Suppressor macrophage treated with lipopolysaccharide for 4 hours (primary cell): ENCODE measurements around the gene LARGE1.

Experiments used
- DNase-seq: peaks from one replicate; pipeline ENCODE4 v3.0.0-alpha.2; 2020

The LARGE1 gene

GRCh38 chr22:33771136-33771535, 149.1 kb downstream of the LARGE1 start:
- DNase-seq, result no peak

- DNase-seq, result no peak
Observed at GRCh38 chr22:33770723-33771122, 149.6 kb downstream of the LARGE1 start.

- no peak for DNase-seq
Observed at GRCh38 chr22:33766091-33766490, 154.2 kb downstream of the LARGE1 start.

GRCh38 chr22:33758961-33759360, 161.3 kb downstream of the LARGE1 start:
- no peak for DNase-seq

GRCh38 chr22:33757802-33758483, 162.3 kb downstream of the LARGE1 start:
- no peak for DNase-seq

- no peak for DNase-seq
Observed at GRCh38 chr22:33757041-33757801, 163.1 kb downstream of the LARGE1 start.

GRCh38 chr22:33756508-33756949, 163.7 kb downstream of the LARGE1 start:
- no peak for DNase-seq

- DNase-seq, result no peak
Observed at GRCh38 chr22:33748714-33749113, 171.6 kb downstream of the LARGE1 start.

- no peak for DNase-seq
Observed at GRCh38 chr22:33747576-33748180, 172.6 kb downstream of the LARGE1 start.

- no peak for DNase-seq
Observed at GRCh38 chr22:33747029-33747428, 173.2 kb downstream of the LARGE1 start.

GRCh38 chr22:33746501-33746928, 173.8 kb downstream of the LARGE1 start:
- DNase-seq, result no peak

- no peak for DNase-seq
Observed at GRCh38 chr22:33745501-33745900, 174.8 kb downstream of the LARGE1 start.

GRCh38 chr22:33743756-33744155, 176.5 kb downstream of the LARGE1 start:
- no peak for DNase-seq

GRCh38 chr22:33741025-33741424, 179.3 kb downstream of the LARGE1 start:
- no peak for DNase-seq

- no peak for DNase-seq
Observed at GRCh38 chr22:33739516-33739915, 180.8 kb downstream of the LARGE1 start.

GRCh38 chr22:33737662-33738061, 182.6 kb downstream of the LARGE1 start:
- DNase-seq, result no peak

GRCh38 chr22:33735978-33736377, 184.3 kb downstream of the LARGE1 start:
- no peak for DNase-seq

- no peak for DNase-seq
Observed at GRCh38 chr22:33728847-33729246, 191.4 kb downstream of the LARGE1 start.

- DNase-seq, result no peak
Observed at GRCh38 chr22:33726294-33726734, 194.0 kb downstream of the LARGE1 start.

- DNase-seq, result no peak
Observed at GRCh38 chr22:33723915-33724314, 196.4 kb downstream of the LARGE1 start.

GRCh38 chr22:33722816-33723215, 197.5 kb downstream of the LARGE1 start:
- DNase-seq, result no peak

GRCh38 chr22:33720166-33720878, 200.0 kb downstream of the LARGE1 start:
- DNase-seq, result no peak

- no peak for DNase-seq
Observed at GRCh38 chr22:33717694-33718396, 202.4 kb downstream of the LARGE1 start.
